HEK293T (cell line): ENCODE measurements around the gene NAP1L4.

ENCODE experiments used
- ARNT ChIP-seq: fragments of 450-650 bp; IDR thresholded peaks from 2 replicates; pipeline ENCODE4 v1.6.1; 2017; ENCODE audit warnings: mild to moderate bottlenecking
- BHLHE40 ChIP-seq: fragments of 450-650 bp; IDR thresholded peaks from 2 replicates; pipeline ENCODE4 v1.6.1; 2016; ENCODE audit warnings: mild to moderate bottlenecking, moderate library complexity, borderline replicate concordance
- CTBP1 ChIP-seq: fragments of 450-650 bp; IDR thresholded peaks from 2 replicates; pipeline ENCODE4 v1.6.1; 2016; ENCODE audit warnings: borderline replicate concordance
- ELF4 ChIP-seq: fragments of 450-650 bp; IDR thresholded peaks from 2 replicates; pipeline ENCODE4 v1.6.1; 2017; ENCODE audit warnings: antibody characterized with exemption
- FOXA1 ChIP-seq: fragments of 450-650 bp; IDR thresholded peaks from 2 replicates; pipeline ENCODE4 v1.6.1; 2016; ENCODE audit warnings: mild to moderate bottlenecking
- FOXK2 ChIP-seq: fragments of 450-650 bp; IDR thresholded peaks from 2 replicates; pipeline ENCODE4 v1.6.1; 2016; ENCODE audit warnings: mild to moderate bottlenecking
- FOXM1 ChIP-seq: fragments of 450-650 bp; IDR thresholded peaks from 2 replicates; pipeline ENCODE4 v1.6.1; 2017; ENCODE audit warnings: mild to moderate bottlenecking, borderline replicate concordance
- L3MBTL2 ChIP-seq: fragments of 450-650 bp; conservative IDR thresholded peaks from 2 replicates; pipeline ENCODE4 v1.6.1; 2016; ENCODE audit warnings: mild to moderate bottlenecking
- LEF1 ChIP-seq: fragments of 450-650 bp; IDR thresholded peaks from 2 replicates; pipeline ENCODE4 v1.6.1; 2017; ENCODE audit warnings: mild to moderate bottlenecking, borderline replicate concordance
- SP1 ChIP-seq: fragments of 450-650 bp; IDR thresholded peaks from 2 replicates; pipeline ENCODE4 v1.6.1; 2017
- SUZ12 ChIP-seq: fragments of 450-650 bp; IDR thresholded peaks from 2 replicates; pipeline ENCODE4 v1.6.1; 2016; ENCODE audit warnings: mild to moderate bottlenecking
- TARDBP ChIP-seq: fragments of 450-650 bp; IDR thresholded peaks from 2 replicates; pipeline ENCODE4 v1.6.1; 2016
- ZNF384 ChIP-seq: fragments of 450-650 bp; IDR thresholded peaks from 2 replicates; pipeline ENCODE4 v1.6.1; 2016

GRCh38 chr11:2968341-2968900, 23.7 kb downstream of the NAP1L4 start:
- no peak for TF ChIP-seq ZNF384
- TF ChIP-seq CTBP1: no peak
- TF ChIP-seq FOXK2: no peak
- TF ChIP-seq FOXM1: no peak
- no peak for TF ChIP-seq SP1
- TF ChIP-seq BHLHE40: no peak
- no peak for TF ChIP-seq TARDBP
- TF ChIP-seq SUZ12: no peak
- TF ChIP-seq LEF1: no peak
- TF ChIP-seq ELF4: no peak
- TF ChIP-seq FOXA1: no peak
- no peak for TF ChIP-seq L3MBTL2
- no peak for TF ChIP-seq ARNT
